ENCODE measurements around the gene OPA1. TPM values are rescaled to one million over a fixed set of nuclear protein-coding genes. Genes with fewer than 3 reads are reported as not detected.

The OPA1 gene
- total and polyA plus RNA-seq, 2 of the 13 experiments (the other 11 are each of a cell fraction or from before 2014, with no cell fraction given), result 26.7 to 78.5 TPM

DNA sequence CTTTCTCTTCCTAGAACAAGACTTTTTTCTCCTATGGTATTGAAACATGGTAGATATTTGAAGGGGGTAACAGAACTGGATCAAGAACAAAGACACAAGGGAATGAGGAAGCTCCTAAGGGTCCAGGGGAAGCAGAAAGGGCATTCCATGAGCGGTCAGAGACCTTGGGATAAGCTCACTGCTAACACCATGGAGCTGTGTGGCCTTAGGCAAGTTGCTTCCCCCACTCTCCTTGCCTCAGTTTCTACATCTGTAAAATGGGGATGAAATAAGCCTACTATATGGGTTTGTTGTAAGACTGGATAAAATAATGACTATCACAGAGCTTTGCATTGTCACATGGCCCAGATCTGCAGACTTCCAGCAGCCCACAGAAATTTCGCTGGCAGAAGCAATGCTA, 139.8 kb downstream of the OPA1 start (continued):
- TF ChIP-seq, protein P1, sequence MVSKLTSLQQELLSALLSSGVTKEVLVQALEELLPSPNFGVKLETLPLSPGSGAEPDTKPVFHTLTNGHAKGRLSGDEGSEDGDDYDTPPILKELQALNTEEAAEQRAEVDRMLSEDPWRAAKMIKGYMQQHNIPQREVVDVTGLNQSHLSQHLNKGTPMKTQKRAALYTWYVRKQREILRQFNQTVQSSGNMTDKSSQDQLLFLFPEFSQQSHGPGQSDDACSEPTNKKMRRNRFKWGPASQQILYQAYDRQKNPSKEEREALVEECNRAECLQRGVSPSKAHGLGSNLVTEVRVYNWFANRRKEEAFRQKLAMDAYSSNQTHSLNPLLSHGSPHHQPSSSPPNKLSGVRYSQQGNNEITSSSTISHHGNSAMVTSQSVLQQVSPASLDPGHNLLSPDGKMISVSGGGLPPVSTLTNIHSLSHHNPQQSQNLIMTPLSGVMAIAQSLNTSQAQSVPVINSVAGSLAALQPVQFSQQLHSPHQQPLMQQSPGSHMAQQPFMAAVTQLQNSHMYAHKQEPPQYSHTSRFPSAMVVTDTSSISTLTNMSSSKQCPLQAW (CRISPR knock-in tag; IDR thresholded peaks at IDR 0.05), result no peak
- no peak for TF ChIP-seq PRPF4 (IDR thresholded peaks at IDR 0.05; ENCODE audit: low read depth, low read length, poor library complexity, severe bottlenecking)
- TF ChIP-seq ZNF629 (CRISPR knock-in tag; conservative IDR thresholded peaks at IDR 0.05), result peak; percentile 92
- TF ChIP-seq CREB1 (IDR thresholded peaks at IDR 0.05), result no peak
- TF ChIP-seq CREB1 (CRISPR knock-in tag; IDR thresholded peaks at IDR 0.05), result no peak

DNA sequence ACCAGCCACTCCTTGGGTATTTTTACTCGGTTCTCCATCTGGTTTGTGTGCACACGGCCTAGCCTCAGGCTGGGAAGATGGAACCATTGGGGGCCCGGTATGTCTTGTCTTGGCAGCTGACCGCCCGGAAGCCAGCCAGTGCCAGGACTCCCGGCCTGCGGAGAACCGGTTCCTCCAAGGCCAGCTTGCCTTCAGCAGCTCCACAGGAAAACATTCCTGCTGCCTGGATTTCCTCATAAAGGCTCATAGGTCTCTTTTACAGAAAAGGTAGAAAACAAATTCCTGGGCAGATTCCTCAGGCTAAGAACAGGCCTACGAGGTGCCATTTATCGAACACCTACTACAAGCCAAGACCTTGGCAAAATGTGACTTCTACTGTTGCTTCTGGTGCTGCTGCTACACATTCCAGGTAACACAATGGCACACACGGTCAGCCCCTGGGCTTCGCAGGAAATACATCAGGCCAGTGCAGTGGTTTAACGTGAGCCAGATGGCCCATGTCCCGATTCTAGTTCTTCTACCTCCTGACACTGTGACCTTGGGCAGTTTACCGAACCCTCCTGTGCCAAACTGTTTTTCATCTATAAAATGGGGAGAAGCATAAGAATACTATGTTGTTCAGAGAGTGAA, 141.8 kb downstream of the OPA1 start:
- H3K9me3 ChIP-seq (ENCODE audit: low read length), result no peaks in the 10 kb centered on the region
- H4K20me1 ChIP-seq (ENCODE audit: insufficient read depth, low read length), result no peaks in the 10 kb centered on the region
- ChIA-PET CTCF (ENCODE audit: low intra/inter-chr PET ratio, low total read pairs) (no interaction called here), POLR2A (interaction anchor here (4.3 kb wide), 1 partner anchor 9 kb away, joined by 44 read pairs; no protein-coding TSS in a partner anchor)
- intact Hi-C loops (cut with micrococcal nuclease; ENCODE audit: unreplicated experiment), result no loop called here
- H3K79me2 ChIP-seq (ENCODE audit: insufficient read depth, low read length), result no peaks in the 10 kb centered on the region
- DNase-seq (ENCODE audit: low spot score) (no peak), FAIRE-seq (no peak), ATAC-seq (no peak)
- H3K4me1 ChIP-seq (ENCODE audit: insufficient read depth, low read length), result peaks cover 50% of the 10 kb centered on the region
- no peak overlapping the region for H3K4me3 ChIP-seq (replicated peaks in 1 of 3; ENCODE audit: insufficient read depth in 1 of 3, low read depth in 2 of 3, low read length in 3 of 3)
- no peak overlapping the region for H3K4me2 ChIP-seq (ENCODE audit: low read depth, low read length)
- no TSS peak for BruUV-seq (replicated peaks)
- H3K9ac ChIP-seq (ENCODE audit: insufficient read depth, low read depth, low read length), result no peak overlapping the region
- H3K27ac ChIP-seq (ENCODE audit: extremely low read length, insufficient read depth, low read length), result no peak overlapping the region
- no peak overlapping the region for H2AFZ ChIP-seq (ENCODE audit: low read length)
- 75% methylated on average over 12 of the region's 15 CpGs for WGBS (ENCODE audit: low lambda C conversion rate)
- in situ Hi-C loops (cut with HindIII; ENCODE audit: extremely low pct_ligation_motif_present, low pct_unique_long_range_greater_than_20kb), result no loop called here
- no peaks in the 10 kb centered on the region for H3K36me3 ChIP-seq (replicated peaks in 1 of 2; ENCODE audit: control insufficient read depth in 1 of 2, insufficient read depth in 2 of 2, low read length in 2 of 2)
- peaks cover 0 to 1% of the 10 kb centered on the region in 2 experiments; a peak in 1 of 5 replicates for H3K27me3 ChIP-seq (ENCODE audit: control insufficient read depth in 1 of 2, insufficient read depth in 2 of 2, low read length in 2 of 2)
- TF ChIP-seq ZNF432 (CRISPR knock-in tag; IDR thresholded peaks at IDR 0.05; ENCODE audit: borderline replicate concordance), result no peak
- no peak for TF ChIP-seq ZKSCAN8 (CRISPR knock-in tag; IDR thresholded peaks at IDR 0.05; ENCODE audit: borderline replicate concordance)
- no peak for TF ChIP-seq SOX5 (CRISPR knock-in tag; IDR thresholded peaks at IDR 0.05; ENCODE audit: borderline replicate concordance)
- TF ChIP-seq TARDBP (CRISPR knock-in tag; IDR thresholded peaks at IDR 0.05), result no peak
- TF ChIP-seq ZNF253 (CRISPR knock-in tag; IDR thresholded peaks at IDR 0.05; ENCODE audit: borderline replicate concordance), result no peak
- no peak for TF ChIP-seq REXO4 (CRISPR knock-in tag; IDR thresholded peaks at IDR 0.05; ENCODE audit: borderline replicate concordance)
- no peak for TF ChIP-seq DNMT1 (CRISPR knock-in tag; IDR thresholded peaks at IDR 0.05)
- no peak for TF ChIP-seq ZNF746 (CRISPR knock-in tag; IDR thresholded peaks at IDR 0.05)
- TF ChIP-seq, protein P2, sequence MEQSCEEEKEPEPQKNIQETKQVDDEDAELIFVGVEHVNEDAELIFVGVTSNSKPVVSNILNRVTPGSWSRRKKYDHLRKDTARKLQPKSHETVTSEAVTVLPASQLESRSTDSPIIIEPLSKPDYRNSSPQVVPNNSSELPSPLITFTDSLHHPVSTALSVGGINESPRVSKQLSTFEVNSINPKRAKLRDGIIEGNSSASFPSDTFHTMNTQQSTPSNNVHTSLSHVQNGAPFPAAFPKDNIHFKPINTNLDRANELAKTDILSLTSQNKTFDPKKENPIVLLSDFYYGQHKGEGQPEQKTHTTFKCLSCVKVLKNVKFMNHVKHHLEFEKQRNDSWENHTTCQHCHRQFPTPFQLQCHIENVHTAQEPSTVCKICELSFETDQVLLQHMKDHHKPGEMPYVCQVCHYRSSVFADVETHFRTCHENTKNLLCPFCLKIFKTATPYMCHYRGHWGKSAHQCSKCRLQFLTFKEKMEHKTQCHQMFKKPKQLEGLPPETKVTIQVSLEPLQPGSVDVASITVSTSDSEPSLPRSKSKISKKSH (CRISPR knock-in tag; IDR thresholded peaks at IDR 0.05; ENCODE audit: borderline replicate concordance), result no peak
- no peak for TF ChIP-seq ZNF605 (CRISPR knock-in tag; IDR thresholded peaks at IDR 0.05)
- no peak for TF ChIP-seq ELF1 (CRISPR knock-in tag; IDR thresholded peaks at IDR 0.05)
- TF ChIP-seq ZNF296 (CRISPR knock-in tag; conservative IDR thresholded peaks at IDR 0.05), result no peak
- TF ChIP-seq, protein P3, sequence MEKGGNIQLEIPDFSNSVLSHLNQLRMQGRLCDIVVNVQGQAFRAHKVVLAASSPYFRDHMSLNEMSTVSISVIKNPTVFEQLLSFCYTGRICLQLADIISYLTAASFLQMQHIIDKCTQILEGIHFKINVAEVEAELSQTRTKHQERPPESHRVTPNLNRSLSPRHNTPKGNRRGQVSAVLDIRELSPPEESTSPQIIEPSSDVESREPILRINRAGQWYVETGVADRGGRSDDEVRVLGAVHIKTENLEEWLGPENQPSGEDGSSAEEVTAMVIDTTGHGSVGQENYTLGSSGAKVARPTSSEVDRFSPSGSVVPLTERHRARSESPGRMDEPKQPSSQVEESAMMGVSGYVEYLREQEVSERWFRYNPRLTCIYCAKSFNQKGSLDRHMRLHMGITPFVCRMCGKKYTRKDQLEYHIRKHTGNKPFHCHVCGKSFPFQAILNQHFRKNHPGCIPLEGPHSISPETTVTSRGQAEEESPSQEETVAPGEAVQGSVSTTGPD (CRISPR knock-in tag; IDR thresholded peaks at IDR 0.05), result no peak
